HCT116 (cell line): ENCODE measurements around the gene DNAAF1. TPM values are rescaled to one million over a fixed set of nuclear protein-coding genes. Genes with fewer than 3 reads are reported as not detected.

Experiments
- ATAC-seq: fragments of 200-7000 bp; cut with Tn5 transposase; 2 replicates; pipeline ENCODE4 v1.9.1; 2020; ENCODE audit warnings: mild to moderate bottlenecking, moderate library complexity
- BruUV-seq: library from RNA; stranded (reverse); fragments of 400-500 nt; replicated peaks from 2 replicates; lab custom pipeline; 2021; lab: Mats Ljungman, UMichigan
- CTCF ChIA-PET: fragments of 300-600 bp; sonication (Branson Sonifier 250); formaldehyde crosslinking; loops from one replicate; lab custom pipeline; 2021; ENCODE audit warnings: antibody characterized with exemption; lab: Charles Lee
- POLR2A ChIA-PET: fragments of 300-600, 350-600 bp; sonication (Branson Sonifier 250); formaldehyde crosslinking; loops from one replicate; lab custom pipeline; 2021; ENCODE audit warnings: antibody characterized with exemption; lab: Charles Lee
- RAD21 ChIA-PET, 2 experiments: fragments of 300-600 bp; sonication (Branson Sonifier 250); formaldehyde crosslinking; loops; one replicate each; lab custom pipeline; 2023; ENCODE audit warnings: low total read pairs in 2 of 2; ENCODE audit not compliant: uncharacterized antibody in 2 of 2, unreplicated experiment in 2 of 2, low non-redundant PET in 1 of 2; lab: Charles Lee
- DNase-seq: peaks from one replicate; pipeline ENCODE4 v3.0.0-alpha.2; 2010; ENCODE audit warnings: low read depth, low spot score
- H2AFZ ChIP-seq: fragments of 200-600 bp; shearing (Covaris generic), sonication (generic); 2 replicates; pipeline ENCODE4 v1.6.1; 2017; ENCODE audit warnings: low read depth, mixed run types, mixed read lengths, antibody characterized with exemption, low read length; ENCODE audit not compliant: poor library complexity, severe bottlenecking
- H3K27ac ChIP-seq: 2 replicates; pipeline ENCODE4 v1.5.1; 2012; ENCODE audit warnings: low read depth, low read length
- H3K27me3 ChIP-seq: fragments of 200-600 bp; sonication (generic); 2 replicates; pipeline ENCODE4 v1.6.1; 2016; ENCODE audit warnings: mixed run types, low read length, mixed read lengths; ENCODE audit not compliant: insufficient read depth
- H3K36me3 ChIP-seq, 2 experiments: fragments of 200-500 bp in 1 of 2; fragments of 200-600 bp in 1 of 2; sonication (Bioruptor generic) in 1 of 2; sonication (generic) in 1 of 2; 2 replicates each; pipeline versions ENCODE4 v1.5.1 to v1.6.1; 2014 to 2016; ENCODE audit warnings: low read length in 2 of 2, inconsistent platforms in 1 of 2, mixed read lengths in 1 of 2, mixed run types in 1 of 2; ENCODE audit not compliant: insufficient read depth in 2 of 2, control insufficient read depth in 1 of 2
- H3K4me1 ChIP-seq, 2 experiments: fragments of 200-600 bp in 1 of 2; sonication (generic) in 1 of 2; 2 replicates each; pipeline versions ENCODE4 v1.5.1 to v1.6.1; 2012 to 2017; ENCODE audit warnings: low read length in 2 of 2, inconsistent platforms in 1 of 2, mild to moderate bottlenecking in 1 of 2, mixed read lengths in 1 of 2, mixed run types in 1 of 2, moderate library complexity in 1 of 2; ENCODE audit not compliant: insufficient read depth in 2 of 2, control insufficient read depth in 1 of 2
- H3K4me2 ChIP-seq: fragments of 200-600 bp; sonication (generic); 2 replicates; pipeline ENCODE4 v1.6.1; 2017; ENCODE audit warnings: mixed run types, low read length, mixed read lengths
- H3K4me3 ChIP-seq, 2 experiments: fragments of 200-600 bp in 1 of 2; sonication (generic) in 1 of 2; replicated peaks in 1 of 2; 2 replicates each; pipeline ENCODE4 v1.5.1; 2011 to 2016; ENCODE audit warnings: low read length in 2 of 2, control low read depth in 1 of 2, low read depth in 1 of 2, mild to moderate bottlenecking in 1 of 2, mixed read lengths in 1 of 2, mixed run types in 1 of 2
- H3K79me2 ChIP-seq: fragments of 200-600 bp; sonication (generic); 2 replicates; pipeline ENCODE4 v1.6.1; 2017; ENCODE audit warnings: mild to moderate bottlenecking, mixed run types, low read length, moderate library complexity, mixed read lengths; ENCODE audit not compliant: insufficient read depth
- H3K9ac ChIP-seq: fragments of 200-600 bp; sonication (generic); 2 replicates; pipeline ENCODE4 v1.6.1; 2016; ENCODE audit warnings: low read length, mixed read lengths
- H3K9me2 ChIP-seq: fragments of 200-600 bp; sonication (generic), shearing (Covaris generic); 2 replicates; pipeline ENCODE4 v1.6.1; 2017; ENCODE audit warnings: mixed run types, mild to moderate bottlenecking, moderate library complexity; ENCODE audit not compliant: insufficient read depth
- H3K9me3 ChIP-seq, 2 experiments: fragments of 200-500 bp in 1 of 2; fragments of 200-600 bp in 1 of 2; sonication (Bioruptor generic) in 1 of 2; sonication (generic) in 1 of 2; 2 replicates each; pipeline ENCODE4 v1.6.1; 2014 to 2017; ENCODE audit warnings: low read length in 2 of 2, mixed read lengths in 2 of 2, inconsistent platforms in 1 of 2, low read depth in 1 of 2, mild to moderate bottlenecking in 1 of 2, mixed run types in 1 of 2, moderate library complexity in 1 of 2; ENCODE audit not compliant: control insufficient read depth in 1 of 2, insufficient read depth in 1 of 2
- H4K20me1 ChIP-seq: fragments of 200-600 bp; sonication (generic), shearing (Covaris generic); 2 replicates; pipeline ENCODE4 v1.6.1; 2017; ENCODE audit warnings: mixed run types, mild to moderate bottlenecking, moderate library complexity; ENCODE audit not compliant: insufficient read depth
- CBX3 ChIP-seq: IDR thresholded peaks from 2 replicates; pipeline ENCODE4 v1.6.1; 2012; ENCODE audit warnings: low read depth
- CEBPB ChIP-seq: IDR thresholded peaks from 2 replicates; pipeline ENCODE4 v1.6.1; 2012; ENCODE audit warnings: low read depth
- CTCF ChIP-seq, 3 experiments: fragments of 200-600 bp in 1 of 3; sonication (generic) in 1 of 3; IDR thresholded peaks in 2 of 3; conservative IDR thresholded peaks in 1 of 3; 2 replicates each; pipeline ENCODE4 v1.5.1; 2012 to 2017; ENCODE audit warnings: low read depth in 2 of 3, low read length in 2 of 3, antibody characterized with exemption in 1 of 3, borderline replicate concordance in 1 of 3, control low read depth in 1 of 3, mild to moderate bottlenecking in 1 of 3, mixed read lengths in 1 of 3, mixed run types in 1 of 3, moderate library complexity in 1 of 3; ENCODE audit not compliant: insufficient read depth in 1 of 3
- EZH2phosphoT487 ChIP-seq: fragments of 200-600 bp; IDR thresholded peaks from 2 replicates; pipeline ENCODE4 v1.6.1; 2018; ENCODE audit warnings: antibody characterized with exemption, borderline replicate concordance
- FOSL1 ChIP-seq: IDR thresholded peaks from 2 replicates; pipeline ENCODE4 v1.6.1; 2012; ENCODE audit warnings: low read depth
- MAX ChIP-seq: IDR thresholded peaks from 2 replicates; pipeline ENCODE4 v1.6.1; 2012
- SIN3A ChIP-seq: IDR thresholded peaks from 2 replicates; pipeline ENCODE4 v1.6.1; 2012; ENCODE audit warnings: low read depth
- SP1 ChIP-seq: IDR thresholded peaks from 2 replicates; pipeline ENCODE4 v1.6.1; 2012; ENCODE audit warnings: low read depth
- TCF7L2 ChIP-seq: IDR thresholded peaks from 2 replicates; pipeline ENCODE4 v1.7.0; 2011; ENCODE audit warnings: borderline replicate concordance, inconsistent platforms; ENCODE audit not compliant: insufficient read depth, insufficient read length; ENCODE audit errors: extremely low read depth
- ZBTB33 ChIP-seq: IDR thresholded peaks from 2 replicates; pipeline ENCODE4 v1.6.1; 2011; ENCODE audit warnings: mild to moderate bottlenecking, low read length, moderate library complexity; ENCODE audit not compliant: insufficient replicate concordance; ENCODE audit errors: extremely low read depth
- ZFX ChIP-seq: fragments of 450-650 bp; IDR thresholded peaks from 2 replicates; pipeline ENCODE4 v1.6.1; 2017
- intact Hi-C: fragments of 100-400 bp; cut with micrococcal nuclease; formaldehyde crosslinking; loops from 2 replicates; pipeline ENCODE4 v1.10.0; 2022
- total RNA-seq: library from RNA; stranded (reverse); gene quantifications from one replicate; pipeline ENCODE4 v1.2.1, GENCODE V29; 2021; ENCODE audit not compliant: unreplicated experiment

The DNAAF1 gene
- total RNA-seq, 1 experiment from 2014 or later, result 0.30 TPM

GRCh38 chr16:84193480-84193879 lies 48.4 kb downstream of the DNAAF1 start:
- no peak overlapping the region for H3K27ac ChIP-seq
- no peak for ATAC-seq
- no peaks in the 10 kb centered on the region for H3K79me2 ChIP-seq
- H2AFZ ChIP-seq, result no peak overlapping the region
- no peaks in the 10 kb centered on the region for H3K36me3 ChIP-seq
- ChIA-PET POLR2A (no interaction called here), CTCF (no interaction called here), RAD21 (no interaction called here)
- H3K9me2 ChIP-seq, result no peaks in the 10 kb centered on the region
- no TSS peak for BruUV-seq
- intact Hi-C loops, result no loop called here
- H3K4me2 ChIP-seq, result no peak overlapping the region
- DNase-seq, result no peak
- TF ChIP-seq CBX3 (no peak), TCF7L2 (no peak), SP1 (no peak), FOSL1 (no peak), SIN3A (no peak), ZFX (no peak), EZH2phosphoT487 (no peak), MAX (no peak), CTCF (IDR thresholded peaks at IDR 0.05 in 2 of 3, conservative IDR thresholded peaks at IDR 0.05 in 1 of 3; ENCODE audit: borderline replicate concordance in 1 of 3, insufficient read depth in 1 of 3, low read depth in 2 of 3, low read length in 2 of 3) (no peak), CEBPB (no peak), ZBTB33 (no peak)
- H4K20me1 ChIP-seq, result no peaks in the 10 kb centered on the region
- peaks cover 0 to 4% of the 10 kb centered on the region in 2 experiments; a peak in 1 of 4 replicates for H3K4me1 ChIP-seq
- no peaks in the 10 kb centered on the region for H3K27me3 ChIP-seq
- no peaks in the 10 kb centered on the region for H3K9me3 ChIP-seq
- H3K4me3 ChIP-seq, result no peak overlapping the region
- no peak overlapping the region for H3K9ac ChIP-seq
